Prostate gland (tissue), 2 donors: ENCODE data around the gene JAKMIP1. TPM values are rescaled to one million over a fixed set of nuclear protein-coding genes. Genes with fewer than 3 reads are reported as not detected.
"Not testable (repeated sequence)": the region's sequence is repeated elsewhere in the genome, so short reads cannot be mapped to it uniquely, and the experiment has no call there.

Experiments
- DNase-seq: peaks from one replicate; pipeline ENCODE4 v3.0.0-alpha.2; 2019; ENCODE audit warnings: low spot score
- H3K27ac ChIP-seq, 2 donors: fragments of 200-600 bp; sonication (generic); 2 replicates each; pipeline ENCODE4 v1.5.1; 2017 to 2019
- H3K27me3 ChIP-seq: fragments of 200-600 bp; sonication (generic); replicated peaks from 2 replicates; pipeline ENCODE4 v1.5.1; 2019; ENCODE audit not compliant: insufficient read depth
- H3K36me3 ChIP-seq, 2 donors: fragments of 200-600 bp; sonication (generic); 1 replicate in 1 of 2; 2 replicates in 1 of 2; pipeline versions ENCODE4 v1.5.1 to v1.8.1; 2017 to 2019
- H3K4me1 ChIP-seq: fragments of 200-600 bp; sonication (generic); replicated peaks from 2 replicates; pipeline ENCODE4 v1.5.1; 2019
- H3K4me3 ChIP-seq, 2 donors: fragments of 200-600 bp; sonication (generic); 2 replicates each; pipeline ENCODE4 v1.5.1; 2017 to 2019
- H3K9me3 ChIP-seq: fragments of 200-600 bp; sonication (generic); 2 replicates; pipeline ENCODE4 v1.5.1; 2017
- POLR2A ChIP-seq: fragments of 450-650 bp; IDR thresholded peaks from one replicate; pipeline ENCODE4 v1.6.1; 2016; ENCODE audit warnings: antibody characterized with exemption, mild to moderate bottlenecking
- POLR2AphosphoS5 ChIP-seq: sonication (generic); formaldehyde crosslinking; IDR thresholded peaks from one replicate; pipeline ENCODE4 v1.6.1; 2017; ENCODE audit warnings: antibody characterized with exemption
- WGBS: methylation state at CpG from one replicate; pipeline ENCODE4 v1.1.5; 2018; 5-methylcytosine and 5-hydroxymethylcytosine counted together
- intact Hi-C: fragments of 100-400 bp; cut with DNase I; formaldehyde crosslinking; loops from one replicate; pipeline ENCODE4 v1.14.2; 2022
- total RNA-seq, 2 donors: library from RNA; depleted of rRNA; stranded (reverse); fragments of >200 nt; gene quantifications; one replicate each; pipeline ENCODE4 v1.1.0, GENCODE V29; 2016
- TF ChIP-seq, protein P1 (sequence below), 4 experiments: fragments of 200-600 bp in 2 of 4; fragments of 450-650 bp in 2 of 4; sonication (generic) in 2 of 4; IDR thresholded peaks; 1 replicate in 3 of 4; 2 replicates in 1 of 4; pipeline ENCODE4 v1.5.1; 2016 to 2019; ENCODE audit warnings: antibody characterized with exemption in 4 of 4, mild to moderate bottlenecking in 2 of 4, moderate library complexity in 2 of 4

The JAKMIP1 gene
- total RNA-seq, 2 donors from 2014 or later = 22.4 to 29.1 TPM

DNA sequence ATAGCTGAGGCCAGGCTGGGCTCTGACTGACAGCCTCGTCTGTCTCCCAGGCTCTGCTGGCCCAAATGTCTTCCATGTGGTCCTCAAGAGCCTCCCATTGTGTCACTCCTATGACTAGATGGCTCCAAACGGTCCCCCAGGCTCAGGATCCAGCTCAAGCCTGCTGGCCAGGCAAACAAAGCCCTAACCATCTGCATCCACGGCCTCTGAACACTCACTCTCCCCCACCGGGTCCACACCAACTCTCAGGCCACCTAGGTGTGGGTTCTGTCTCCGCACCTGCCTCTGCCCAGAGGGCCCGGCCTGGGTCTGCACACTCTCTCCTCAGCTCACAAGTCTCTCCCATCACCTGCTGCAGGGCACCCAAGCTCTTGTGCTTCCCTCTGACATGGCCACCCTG is 52.9 kb downstream of the JAKMIP1 start:
- Histone ChIP-seq H3K4me3 (no peak overlapping the region), H3K27me3 (no peaks in the 10 kb centered on the region), H3K9me3 (no peaks in the 10 kb centered on the region), H3K4me1 (no peaks in the 10 kb centered on the region), H3K36me3 (no peaks in the 10 kb centered on the region), H3K27ac (no peak overlapping the region)
- intact Hi-C loops = no loop called here
- no peak for DNase-seq
- TF ChIP-seq POLR2AphosphoS5 = no peak
- TF ChIP-seq, protein P1, sequence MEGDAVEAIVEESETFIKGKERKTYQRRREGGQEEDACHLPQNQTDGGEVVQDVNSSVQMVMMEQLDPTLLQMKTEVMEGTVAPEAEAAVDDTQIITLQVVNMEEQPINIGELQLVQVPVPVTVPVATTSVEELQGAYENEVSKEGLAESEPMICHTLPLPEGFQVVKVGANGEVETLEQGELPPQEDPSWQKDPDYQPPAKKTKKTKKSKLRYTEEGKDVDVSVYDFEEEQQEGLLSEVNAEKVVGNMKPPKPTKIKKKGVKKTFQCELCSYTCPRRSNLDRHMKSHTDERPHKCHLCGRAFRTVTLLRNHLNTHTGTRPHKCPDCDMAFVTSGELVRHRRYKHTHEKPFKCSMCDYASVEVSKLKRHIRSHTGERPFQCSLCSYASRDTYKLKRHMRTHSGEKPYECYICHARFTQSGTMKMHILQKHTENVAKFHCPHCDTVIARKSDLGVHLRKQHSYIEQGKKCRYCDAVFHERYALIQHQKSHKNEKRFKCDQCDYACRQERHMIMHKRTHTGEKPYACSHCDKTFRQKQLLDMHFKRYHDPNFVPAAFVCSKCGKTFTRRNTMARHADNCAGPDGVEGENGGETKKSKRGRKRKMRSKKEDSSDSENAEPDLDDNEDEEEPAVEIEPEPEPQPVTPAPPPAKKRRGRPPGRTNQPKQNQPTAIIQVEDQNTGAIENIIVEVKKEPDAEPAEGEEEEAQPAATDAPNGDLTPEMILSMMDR (IDR thresholded peaks at IDR 0.05) = no peak
- no peak for TF ChIP-seq POLR2A
- 70% methylated on average over 6 of the region's 6 CpGs for WGBS

DNA sequence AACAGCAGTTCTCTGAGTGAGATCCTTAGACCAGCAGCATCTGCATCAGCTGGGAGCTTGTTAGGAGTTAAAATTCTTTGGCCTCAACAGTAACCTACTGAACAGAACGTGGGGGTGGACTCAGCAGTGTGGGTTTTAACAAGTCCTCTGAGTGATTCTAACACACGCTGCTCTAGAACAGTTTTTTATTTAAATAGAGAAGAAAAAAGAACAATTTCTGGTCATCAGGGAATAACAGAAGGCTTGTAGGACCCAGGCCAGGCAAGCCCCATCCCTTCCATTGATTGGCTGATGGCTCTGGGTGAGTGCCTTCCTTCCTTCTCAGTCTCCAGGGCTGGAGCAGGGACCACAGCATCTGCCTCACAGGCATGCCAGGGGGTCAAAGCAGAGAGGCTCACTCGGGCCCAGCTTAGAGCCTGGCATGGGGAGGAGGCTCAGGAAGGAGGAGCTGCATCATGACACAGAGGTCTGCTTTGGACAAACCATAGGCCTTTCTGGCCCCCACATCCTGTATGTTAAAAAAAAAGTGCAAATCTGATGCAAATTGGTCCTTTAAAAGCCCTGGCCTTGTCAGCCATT is 56.7 kb downstream of the JAKMIP1 start:
- intact Hi-C loops = no loop called here
- Histone ChIP-seq H3K9me3 (no peaks in the 10 kb centered on the region), H3K36me3 (no peaks in the 10 kb centered on the region), H3K27me3 (no peaks in the 10 kb centered on the region), H3K4me1 (no peaks in the 10 kb centered on the region), H3K4me3 (no peak overlapping the region), H3K27ac (no peak overlapping the region)
- TF ChIP-seq POLR2A (no peak), POLR2AphosphoS5 (no peak)
- TF ChIP-seq, protein P1 (IDR thresholded peaks at IDR 0.05) = no peak
- DNase-seq = no peak
- 55% methylated on average over 3 of the region's 3 CpGs for WGBS

DNA sequence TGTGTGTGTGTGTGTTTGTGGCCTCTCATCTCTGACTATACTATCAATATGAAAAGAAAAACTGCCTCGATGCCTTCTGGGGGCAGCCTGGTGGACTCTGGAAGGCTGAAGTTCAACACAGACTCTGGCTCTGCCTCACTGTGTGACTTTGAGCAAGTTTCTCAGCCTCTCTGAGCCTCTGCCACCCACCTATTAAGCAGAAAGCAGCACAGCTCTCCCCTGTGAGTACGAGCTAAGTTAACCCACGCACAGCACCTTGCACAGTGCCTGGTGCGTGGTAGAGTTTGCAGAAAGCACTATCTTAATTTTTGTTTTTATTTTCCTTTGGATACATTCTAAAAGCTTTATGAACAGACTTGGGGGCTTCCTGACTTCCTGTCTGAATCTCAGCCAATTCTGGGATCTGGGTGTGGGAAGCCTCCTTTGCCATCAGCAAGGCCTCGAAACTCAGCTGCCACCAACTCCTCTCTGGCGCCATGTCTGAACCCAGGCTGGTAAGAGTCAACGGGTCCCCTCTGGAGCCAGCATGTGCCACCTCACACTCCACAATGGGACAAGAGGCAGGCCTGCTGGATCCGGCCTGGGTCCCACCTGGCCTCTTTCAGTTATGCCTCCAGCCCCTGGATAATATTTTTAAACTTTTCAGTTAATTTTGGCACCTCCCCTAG is 57.3 kb downstream of the JAKMIP1 start:
- H3K4me3 ChIP-seq = no peak overlapping the region
- 88% methylated on average over 8 of the region's 8 CpGs for WGBS
- no peak overlapping the region for H3K27ac ChIP-seq
- TF ChIP-seq POLR2A = no peak
- TF ChIP-seq, protein P1 (IDR thresholded peaks at IDR 0.05) = no peak
- no peak for TF ChIP-seq POLR2AphosphoS5
- no peaks in the 10 kb centered on the region for H3K36me3 ChIP-seq
- no peaks in the 10 kb centered on the region for H3K9me3 ChIP-seq
- intact Hi-C loops = no loop called here
- H3K4me1 ChIP-seq = no peaks in the 10 kb centered on the region
- no peak for DNase-seq
- H3K27me3 ChIP-seq = no peaks in the 10 kb centered on the region

DNA sequence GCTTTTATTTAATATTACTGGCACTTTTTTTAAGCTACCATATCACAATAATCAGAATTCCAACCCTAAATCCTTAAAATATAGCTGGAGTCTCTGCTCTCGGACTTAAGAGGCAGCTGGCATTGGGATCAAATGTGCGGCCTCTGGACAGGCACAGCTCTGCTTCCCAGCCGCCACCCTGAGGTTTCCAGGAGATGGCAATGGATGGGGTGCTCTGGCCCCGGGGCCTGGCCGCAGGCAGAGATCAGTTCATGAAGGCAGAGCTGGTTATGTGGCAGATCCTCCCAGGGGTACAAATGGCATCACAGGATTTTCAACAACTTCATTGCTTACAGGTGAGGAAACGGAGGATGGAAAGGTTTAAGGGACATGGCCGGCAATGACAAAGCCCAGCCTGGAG is 57.8 kb downstream of the JAKMIP1 start:
- intact Hi-C loops = no loop called here
- no peak for DNase-seq
- Histone ChIP-seq H3K27me3 (no peaks in the 10 kb centered on the region), H3K27ac (no peak overlapping the region), H3K36me3 (no peaks in the 10 kb centered on the region), H3K9me3 (no peaks in the 10 kb centered on the region), H3K4me3 (no peak overlapping the region), H3K4me1 (no peaks in the 10 kb centered on the region)
- no peak for TF ChIP-seq POLR2AphosphoS5
- TF ChIP-seq, protein P1 (IDR thresholded peaks at IDR 0.05) = no peak
- no peak for TF ChIP-seq POLR2A
- WGBS = 96% methylated on average over 7 of the region's 7 CpGs

DNA sequence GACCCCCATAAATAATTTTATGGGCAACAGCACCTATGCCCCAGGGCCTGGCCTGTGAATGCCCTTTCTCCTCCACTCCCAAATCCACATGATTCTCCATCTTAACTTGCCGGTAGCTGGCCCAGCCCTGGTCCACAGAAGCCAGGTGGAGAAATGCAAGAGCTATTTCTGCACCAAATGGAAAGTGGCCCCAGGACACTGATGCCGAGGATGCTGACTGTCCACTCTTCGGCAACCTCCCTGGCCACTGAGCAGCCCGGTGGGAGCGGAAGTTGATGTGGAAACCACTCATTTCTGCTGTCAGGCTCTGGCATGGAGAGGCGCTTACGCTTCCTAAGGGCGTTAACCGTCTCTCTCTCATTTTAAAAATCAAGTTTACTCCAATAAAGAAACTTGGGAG is 58.8 kb downstream of the JAKMIP1 start:
- 73% methylated on average over 9 of the region's 9 CpGs for WGBS
- Histone ChIP-seq H3K27me3 (no peaks in the 10 kb centered on the region), H3K36me3 (no peaks in the 10 kb centered on the region), H3K4me3 (no peak overlapping the region), H3K9me3 (no peaks in the 10 kb centered on the region), H3K4me1 (no peaks in the 10 kb centered on the region), H3K27ac (no peak overlapping the region)
- no peak for DNase-seq
- intact Hi-C loops = no loop called here
- TF ChIP-seq, protein P1 (IDR thresholded peaks at IDR 0.05) = no peak
- TF ChIP-seq POLR2AphosphoS5 (no peak), POLR2A (no peak)

DNA sequence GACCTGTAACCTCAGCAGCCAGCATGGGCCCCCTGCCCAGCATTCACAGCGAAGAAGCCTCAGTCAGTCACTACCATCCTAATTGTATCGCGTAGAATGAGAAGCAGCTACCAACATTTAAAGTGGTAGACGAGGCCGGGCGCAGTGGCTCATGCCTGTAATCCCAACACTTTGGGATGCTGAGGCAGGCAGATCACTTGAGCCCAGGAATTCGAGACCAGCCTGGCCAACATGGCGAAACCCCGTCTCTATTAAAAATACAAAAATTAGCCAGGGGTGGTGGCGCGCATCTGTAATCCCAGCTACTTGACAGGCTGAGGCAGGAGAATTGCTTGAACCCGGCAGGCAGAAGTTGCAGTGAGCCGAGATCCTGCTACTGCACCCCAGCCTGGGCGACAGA is 59.3 kb downstream of the JAKMIP1 start:
- H3K27me3 ChIP-seq, DNase-seq, H3K4me1 ChIP-seq, H3K36me3 ChIP-seq, intact Hi-C loops, H3K27ac ChIP-seq, H3K9me3 ChIP-seq, H3K4me3 ChIP-seq: not testable (repeated sequence)
- WGBS = 85% methylated on average over 14 of the region's 14 CpGs
